H9 (cell line): ENCODE results near the gene KEL. TPM values are rescaled to one million over a fixed set of nuclear protein-coding genes. Genes with fewer than 3 reads are reported as not detected.

Source experiments
- DNase-seq: peaks from one replicate; pipeline ENCODE4 v3.0.0-alpha.2; 2017
- H2AFZ ChIP-seq: one replicate; pipeline ENCODE4 v1.6.1; 2013; ENCODE audit warnings: mild to moderate bottlenecking, low read length, control low read depth, moderate library complexity
- H2AK5ac ChIP-seq: 2 replicates; pipeline ENCODE4 v1.6.1; 2013; ENCODE audit warnings: low read length, control low read depth, mixed read lengths; ENCODE audit not compliant: insufficient read length
- H2BK120ac ChIP-seq: one replicate; pipeline ENCODE4 v1.6.1; 2013; ENCODE audit warnings: low read depth, mild to moderate bottlenecking, low read length, control low read depth, inconsistent platforms; ENCODE audit not compliant: poor library complexity, severe bottlenecking
- H2BK12ac ChIP-seq: 2 replicates; pipeline ENCODE4 v1.6.1; 2013; ENCODE audit warnings: low read length, control low read depth, mixed read lengths, low read depth; ENCODE audit not compliant: insufficient read length
- H2BK15ac ChIP-seq: 2 replicates; pipeline ENCODE4 v1.6.1; 2013; ENCODE audit warnings: low read depth, low read length, control low read depth
- H2BK20ac ChIP-seq: one replicate; pipeline ENCODE4 v1.6.1; 2013; ENCODE audit warnings: low read depth, mild to moderate bottlenecking, low read length, control low read depth, inconsistent platforms; ENCODE audit not compliant: poor library complexity, severe bottlenecking
- H2BK5ac ChIP-seq: 2 replicates; pipeline ENCODE4 v1.6.1; 2013; ENCODE audit warnings: low read length, control low read depth, mixed read lengths; ENCODE audit not compliant: insufficient read length
- H3K14ac ChIP-seq: 2 replicates; pipeline ENCODE4 v1.6.1; 2013; ENCODE audit warnings: low read length, control low read depth; ENCODE audit not compliant: insufficient read depth
- H3K18ac ChIP-seq: 2 replicates; pipeline ENCODE4 v1.6.1; 2013; ENCODE audit warnings: low read depth, mild to moderate bottlenecking, mixed read lengths, low read length, control low read depth; ENCODE audit not compliant: insufficient read length
- H3K23ac ChIP-seq: 2 replicates; pipeline ENCODE4 v1.6.1; 2013; ENCODE audit warnings: low read length, control low read depth, mixed read lengths, low read depth; ENCODE audit not compliant: insufficient read length
- H3K23me2 ChIP-seq: 2 replicates; pipeline ENCODE4 v1.6.1; 2013; ENCODE audit warnings: low read depth, mild to moderate bottlenecking, mixed read lengths, low read length, control low read depth; ENCODE audit not compliant: insufficient read length, poor library complexity, severe bottlenecking
- H3K27ac ChIP-seq: 2 replicates; pipeline ENCODE4 v1.5.1; 2013; ENCODE audit warnings: low read length, control low read depth, mixed read lengths, low read depth; ENCODE audit not compliant: insufficient read length
- H3K27me3 ChIP-seq: 2 replicates; pipeline ENCODE4 v1.6.1; 2013; ENCODE audit warnings: low read length, control low read depth, inconsistent platforms; ENCODE audit not compliant: insufficient read depth
- H3K4ac ChIP-seq: 2 replicates; pipeline ENCODE4 v1.6.1; 2013; ENCODE audit warnings: low read depth, mild to moderate bottlenecking, control low read depth, inconsistent platforms, low read length, moderate library complexity
- H3K4me1 ChIP-seq: 2 replicates; pipeline ENCODE4 v1.6.1; 2013; ENCODE audit warnings: low read length, control low read depth, inconsistent platforms; ENCODE audit not compliant: insufficient read depth
- H3K4me2 ChIP-seq: 2 replicates; pipeline ENCODE4 v1.6.1; 2013; ENCODE audit warnings: low read length, control low read depth, mixed read lengths; ENCODE audit not compliant: insufficient read length, insufficient read depth
- H3K56ac ChIP-seq: 2 replicates; pipeline ENCODE4 v1.6.1; 2013; ENCODE audit warnings: low read depth, mild to moderate bottlenecking, mixed read lengths, low read length, control low read depth; ENCODE audit not compliant: insufficient read length
- H3K79me1 ChIP-seq: 2 replicates; pipeline ENCODE4 v1.6.1; 2013; ENCODE audit warnings: low read depth, mild to moderate bottlenecking, moderate library complexity, low read length, control low read depth, inconsistent platforms; ENCODE audit not compliant: insufficient read depth, poor library complexity, severe bottlenecking
- H3K79me2 ChIP-seq: 2 replicates; pipeline ENCODE4 v1.6.1; 2013; ENCODE audit warnings: low read length, control low read depth, inconsistent platforms; ENCODE audit not compliant: insufficient read depth
- H3K9ac ChIP-seq: 2 replicates; pipeline ENCODE4 v1.6.1; 2013; ENCODE audit warnings: low read length, control low read depth, mixed read lengths; ENCODE audit not compliant: insufficient read length; ENCODE audit errors: extremely low read depth
- H3K9me3 ChIP-seq: one replicate; pipeline ENCODE4 v1.6.1; 2013; ENCODE audit warnings: low read depth, low read length, inconsistent platforms; ENCODE audit not compliant: control insufficient read depth
- H3T11ph ChIP-seq: one replicate; pipeline ENCODE4 v1.6.1; 2013; ENCODE audit warnings: mild to moderate bottlenecking, low read length, control low read depth, inconsistent platforms
- H4K20me1 ChIP-seq: one replicate; pipeline ENCODE4 v1.6.1; 2013; ENCODE audit not compliant: control insufficient read depth, insufficient read length, insufficient read depth
- H4K5ac ChIP-seq: 2 replicates; pipeline ENCODE4 v1.6.1; 2013; ENCODE audit warnings: low read depth, mild to moderate bottlenecking, mixed read lengths, low read length, control low read depth; ENCODE audit not compliant: insufficient read length
- H4K8ac ChIP-seq: replicated peaks from 2 replicates; pipeline ENCODE4 v1.6.1; 2013; ENCODE audit warnings: low read length, control low read depth, mixed read lengths, low read depth; ENCODE audit not compliant: insufficient read length
- H4K91ac ChIP-seq: 2 replicates; pipeline ENCODE4 v1.6.1; 2013; ENCODE audit warnings: low read depth, mild to moderate bottlenecking, moderate library complexity, mixed read lengths, low read length, control low read depth; ENCODE audit not compliant: insufficient read length
- H3K27ac Mint-ChIP-seq, 3 experiments: 2 replicates in 2 of 3; 3 replicates in 1 of 3; pipeline ENCODE4 v1.8.0; 2020 to 2021; ENCODE audit warnings: mixed read lengths in 3 of 3, mild to moderate bottlenecking in 1 of 3, moderate library complexity in 1 of 3
- H3K27me3 Mint-ChIP-seq: 2 replicates; pipeline ENCODE4 v1.8.0; 2021; ENCODE audit warnings: low read depth, mild to moderate bottlenecking, moderate library complexity, mixed read lengths
- H3K36me3 Mint-ChIP-seq, 3 experiments: 2 replicates in 2 of 3; 3 replicates in 1 of 3; pipeline ENCODE4 v1.8.0; 2020 to 2021; ENCODE audit warnings: low read depth in 3 of 3, mixed read lengths in 3 of 3; ENCODE audit not compliant: insufficient read depth in 1 of 3
- H3K4me1 Mint-ChIP-seq, 2 experiments: 2 replicates each; pipeline ENCODE4 v1.8.0; 2020; ENCODE audit warnings: mixed read lengths in 2 of 2
- H3K4me3 Mint-ChIP-seq, 2 experiments: 2 replicates in 1 of 2; 3 replicates in 1 of 2; pipeline ENCODE4 v1.8.0; 2020 to 2021; ENCODE audit warnings: mild to moderate bottlenecking in 2 of 2, mixed read lengths in 2 of 2, moderate library complexity in 1 of 2
- H3K9me3 Mint-ChIP-seq, 2 experiments: 2 replicates in 1 of 2; 3 replicates in 1 of 2; pipeline ENCODE4 v1.8.0; 2020; ENCODE audit warnings: mild to moderate bottlenecking in 2 of 2, mixed read lengths in 2 of 2, moderate library complexity in 1 of 2
- WGBS: extraction: QIAGEN DNeasy Blood & Tissue Kit; methylation state at CpG from one replicate; pipeline ENCODE4 v1.1.7; 2013; ENCODE audit warnings: missing lambda C conversion rate, low lambda C conversion rate, mixed read lengths; ENCODE audit not compliant: insufficient read length; ENCODE audit errors: extremely low coverage; 5-methylcytosine and 5-hydroxymethylcytosine counted together
- total RNA-seq: library from RNA; stranded (reverse); gene quantifications from 2 replicates; pipeline ENCODE4 v1.2.1, GENCODE V29; 2021
- TF ChIP-seq, protein P1 (sequence below): fragments of 200-600 bp; sonication (generic); conservative IDR thresholded peaks from 3 replicates; pipeline ENCODE4 v1.8.0; 2021; ENCODE audit warnings: antibody characterized with exemption, mild to moderate bottlenecking

The KEL gene
- total RNA-seq, 1 experiment from 2014 or later: 1.5 TPM

DNA sequence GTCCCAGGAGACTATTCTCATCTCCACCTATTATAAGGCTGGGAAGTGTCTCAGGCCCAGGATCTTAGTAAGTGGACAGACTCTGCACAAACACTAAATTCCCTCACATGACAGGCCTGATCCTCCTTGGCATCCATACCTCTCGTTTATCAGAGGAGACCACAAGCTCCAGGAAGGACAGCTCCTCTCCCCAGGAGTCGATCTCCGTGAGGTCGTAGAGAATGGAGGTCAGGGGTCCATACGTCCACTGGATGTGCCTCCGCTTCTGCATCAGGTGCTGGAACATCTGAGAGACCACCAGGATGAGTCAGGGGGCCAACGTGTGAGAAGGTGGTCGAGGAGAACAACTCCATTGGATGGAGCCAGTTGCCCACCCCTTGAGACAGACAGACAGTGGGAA lies 34.2 kb downstream of the KEL start:
- H2AFZ ChIP-seq: no peak overlapping the region
- H3K23ac ChIP-seq: no peak overlapping the region
- no peak overlapping the region for H2AK5ac ChIP-seq
- no peak overlapping the region for H3K18ac ChIP-seq
- H2BK20ac ChIP-seq: no peak overlapping the region
- H3K14ac ChIP-seq: no peak overlapping the region
- H3K9ac ChIP-seq: no peak overlapping the region
- no peak overlapping the region for H2BK12ac ChIP-seq
- H3K56ac ChIP-seq: no peak overlapping the region
- DNase-seq: no peak
- no peak overlapping the region for H4K5ac ChIP-seq
- TF ChIP-seq, protein P1, sequence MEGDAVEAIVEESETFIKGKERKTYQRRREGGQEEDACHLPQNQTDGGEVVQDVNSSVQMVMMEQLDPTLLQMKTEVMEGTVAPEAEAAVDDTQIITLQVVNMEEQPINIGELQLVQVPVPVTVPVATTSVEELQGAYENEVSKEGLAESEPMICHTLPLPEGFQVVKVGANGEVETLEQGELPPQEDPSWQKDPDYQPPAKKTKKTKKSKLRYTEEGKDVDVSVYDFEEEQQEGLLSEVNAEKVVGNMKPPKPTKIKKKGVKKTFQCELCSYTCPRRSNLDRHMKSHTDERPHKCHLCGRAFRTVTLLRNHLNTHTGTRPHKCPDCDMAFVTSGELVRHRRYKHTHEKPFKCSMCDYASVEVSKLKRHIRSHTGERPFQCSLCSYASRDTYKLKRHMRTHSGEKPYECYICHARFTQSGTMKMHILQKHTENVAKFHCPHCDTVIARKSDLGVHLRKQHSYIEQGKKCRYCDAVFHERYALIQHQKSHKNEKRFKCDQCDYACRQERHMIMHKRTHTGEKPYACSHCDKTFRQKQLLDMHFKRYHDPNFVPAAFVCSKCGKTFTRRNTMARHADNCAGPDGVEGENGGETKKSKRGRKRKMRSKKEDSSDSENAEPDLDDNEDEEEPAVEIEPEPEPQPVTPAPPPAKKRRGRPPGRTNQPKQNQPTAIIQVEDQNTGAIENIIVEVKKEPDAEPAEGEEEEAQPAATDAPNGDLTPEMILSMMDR: no peak
- H4K8ac ChIP-seq: no peak overlapping the region
- Mint-ChIP-seq H3K27me3 (peaks cover 49% of the 10 kb centered on the region), H3K9me3 (peaks cover 0 to 3% of the 10 kb centered on the region in 2 experiments; a peak in 1 of 5 replicates), H3K4me3 (no peak overlapping the region), H3K36me3 (no peaks in the 10 kb centered on the region; a peak in 1 of 7 replicates), H3K4me1 (peaks cover 4% of the 10 kb centered on the region in 2 experiments), H3K27ac (no peak overlapping the region; a peak in 1 of 7 replicates)
- H3K4ac ChIP-seq: no peak overlapping the region
- H4K20me1 ChIP-seq: no peaks in the 10 kb centered on the region
- H3K79me2 ChIP-seq: no peaks in the 10 kb centered on the region
- no peaks in the 10 kb centered on the region for H3K79me1 ChIP-seq
- H3K4me2 ChIP-seq: no peak overlapping the region
- no peak overlapping the region for H2BK15ac ChIP-seq
- H3K4me1 ChIP-seq: peaks cover 3% of the 10 kb centered on the region; the same call in 1 of the 2 replicates
- H3K23me2 ChIP-seq: no peaks in the 10 kb centered on the region
- no CpG with 5 or more reads among the region's 8 CpGs for WGBS
- no peaks in the 10 kb centered on the region for H3K27me3 ChIP-seq
- H3T11ph ChIP-seq: no peak overlapping the region
- no peak overlapping the region for H2BK120ac ChIP-seq
- H3K9me3 ChIP-seq: no peaks in the 10 kb centered on the region
- H3K27ac ChIP-seq: no peak overlapping the region
- no peak overlapping the region for H2BK5ac ChIP-seq
- no peak overlapping the region for H4K91ac ChIP-seq
